ENCODE results near the gene TTC7B.

Gene TTC7B

DNA sequence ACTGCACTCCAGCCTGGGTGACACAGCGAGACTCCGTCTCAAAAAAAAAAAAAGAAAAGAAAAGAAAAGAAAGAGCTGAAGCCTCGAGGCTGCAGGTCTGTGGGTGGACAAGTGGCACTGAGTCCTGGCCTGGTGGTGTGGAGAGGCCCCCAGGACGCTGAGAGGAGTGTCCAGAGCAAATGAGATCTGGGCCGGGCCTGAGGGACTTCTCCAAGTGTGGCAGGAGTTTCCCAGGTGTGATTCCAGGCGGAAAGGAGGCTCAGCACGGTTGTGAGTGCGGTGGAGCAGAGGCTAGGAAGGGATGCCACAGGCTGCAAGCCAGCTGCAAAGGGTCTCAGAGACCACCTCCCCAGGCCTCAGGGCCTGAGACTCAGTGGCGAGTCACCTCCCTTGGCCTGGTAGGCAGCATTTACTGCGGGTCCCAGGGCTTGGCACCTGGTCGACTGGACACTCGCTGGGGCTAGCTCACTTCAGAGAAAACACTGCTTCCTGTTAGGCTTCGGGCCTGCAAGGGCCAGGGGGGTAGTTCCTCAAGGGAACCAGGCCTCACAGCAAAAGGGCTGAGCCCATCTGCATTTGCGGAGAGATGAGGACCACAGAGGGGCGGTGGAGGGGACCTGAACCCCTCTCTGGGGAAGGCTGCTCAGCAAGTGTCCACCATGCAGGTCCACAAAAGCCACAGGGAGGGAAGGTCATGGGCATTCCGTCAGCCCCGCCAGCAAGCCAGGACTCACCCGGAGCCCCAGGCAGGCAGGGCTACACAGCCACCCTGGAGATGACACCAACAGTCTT, 11.7 kb downstream of the TTC7B start:
- no peak for DNase-seq

GRCh38 chr14:90803249-90803648, 13.0 kb downstream of the TTC7B start:
- DNase-seq = no peak

DNA sequence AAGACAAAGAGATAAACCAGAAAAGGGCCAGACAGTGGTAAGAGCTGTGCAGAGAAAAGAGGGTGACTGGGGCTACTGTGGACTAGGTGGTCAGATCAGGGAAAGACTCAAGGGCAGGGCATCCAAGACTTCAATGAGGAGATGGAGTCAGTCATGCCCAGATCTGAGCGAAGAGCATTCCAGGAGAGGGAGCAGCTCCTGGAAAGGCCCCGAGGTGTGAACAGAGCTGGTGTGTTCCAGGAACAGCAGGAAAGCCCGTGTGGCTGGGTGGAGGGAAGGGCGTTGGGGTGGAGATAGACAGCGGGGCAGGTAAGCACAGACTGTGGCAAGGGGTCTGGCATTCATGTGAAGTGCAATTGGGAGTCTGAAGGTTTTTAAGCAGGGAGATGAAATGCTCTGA, 16.8 kb downstream of the TTC7B start:
- no peak for DNase-seq

GRCh38 chr14:90797919-90798318, 18.3 kb downstream of the TTC7B start:
- no peak for DNase-seq

- no peak for DNase-seq
These were observed 18.8 kb downstream of the TTC7B start for GRCh38 chr14:90797451-90797850.

GRCh38 chr14:90796329-90796728, 19.9 kb downstream of the TTC7B start:
- DNase-seq = no peak

DNA sequence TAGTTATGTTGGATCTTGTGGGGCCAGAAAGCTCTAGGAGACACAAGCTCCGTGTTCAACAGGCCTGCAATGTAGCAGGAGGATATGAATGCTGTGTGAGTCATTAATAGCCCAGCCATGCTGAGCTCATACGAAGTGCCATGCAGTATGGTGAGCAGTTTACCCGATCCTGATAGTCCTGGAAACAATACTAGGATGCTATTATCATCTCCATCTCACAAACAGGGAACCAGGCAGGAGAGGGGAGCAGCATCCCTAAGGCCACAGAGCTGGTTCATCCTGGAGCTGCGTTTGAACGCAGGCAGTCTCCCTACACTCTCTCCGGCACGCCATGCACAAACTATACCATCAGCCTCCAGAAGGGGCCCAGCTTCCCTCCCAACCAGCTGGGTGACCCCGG, 20.5 kb downstream of the TTC7B start:
- no peak for DNase-seq

- DNase-seq = no peak
These were observed 24.7 kb downstream of the TTC7B start for GRCh38 chr14:90791486-90791885.

DNA sequence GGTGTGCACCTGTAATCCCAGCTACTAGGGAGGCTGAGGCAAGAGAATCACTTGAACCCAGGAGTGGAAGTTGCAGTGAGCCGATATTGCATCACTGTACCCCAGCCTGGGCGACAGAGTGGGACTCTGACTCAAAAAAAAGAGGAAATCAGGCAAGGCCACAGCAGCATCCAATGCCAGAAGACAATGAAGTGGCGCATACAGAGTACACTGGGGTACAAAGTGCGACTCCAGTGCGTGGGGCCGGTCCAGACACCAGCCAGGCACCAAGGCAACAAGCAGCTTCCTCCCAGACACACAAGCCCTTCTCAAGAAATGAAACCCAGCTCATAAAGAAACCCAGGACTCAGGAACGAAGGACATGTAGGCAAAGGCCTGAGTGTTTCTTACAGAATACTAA, 28.2 kb downstream of the TTC7B start:
- no peak for DNase-seq

DNA sequence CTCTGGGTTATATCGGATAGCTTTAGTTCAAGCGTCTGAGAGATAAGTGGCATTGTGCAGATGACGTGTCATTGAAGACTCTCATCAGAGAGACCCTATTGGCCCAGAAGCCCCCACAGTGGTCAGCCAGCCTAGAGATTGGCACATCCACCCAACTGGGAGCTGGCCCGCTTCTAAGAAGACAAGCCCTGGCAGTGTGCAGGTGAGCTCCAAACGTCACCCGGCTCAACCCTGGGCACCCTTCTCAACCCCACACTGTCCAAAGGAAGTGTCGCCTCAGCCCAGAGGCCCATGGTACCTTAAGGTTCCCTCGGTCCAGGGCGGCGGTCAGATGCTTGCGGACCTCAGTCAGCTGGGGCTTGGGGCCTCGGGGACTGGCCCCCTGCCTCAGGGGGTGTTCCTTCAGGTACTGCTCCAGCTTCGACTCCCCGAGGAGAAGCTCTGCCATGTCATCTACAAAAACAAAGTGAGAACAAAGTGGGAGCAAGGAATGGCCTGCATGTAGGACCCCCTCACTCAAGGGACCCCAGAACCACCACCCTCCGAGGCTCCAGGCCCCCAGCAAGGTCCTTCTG, 30.3 kb downstream of the TTC7B start:
- no peak for DNase-seq

DNA sequence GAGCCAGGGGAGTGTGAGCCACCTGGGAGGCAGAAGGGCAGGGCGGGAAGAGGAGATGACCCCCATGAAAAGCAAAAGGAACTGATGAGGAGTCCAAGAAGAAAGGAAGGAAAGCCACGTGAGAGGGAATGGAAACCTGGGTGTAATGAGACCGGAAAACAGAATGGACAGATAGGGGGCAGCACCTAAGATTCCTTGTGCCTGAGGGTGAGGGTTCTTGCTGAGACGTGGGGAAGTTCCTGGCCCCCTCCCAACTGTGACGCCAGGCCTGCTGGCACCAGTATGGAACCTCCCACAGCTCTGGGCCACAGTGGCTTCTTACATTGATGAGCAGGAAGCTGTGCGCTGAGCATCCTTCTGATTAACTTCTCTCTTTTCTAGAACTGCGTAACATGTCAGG, 30.8 kb downstream of the TTC7B start:
- no peak for DNase-seq

GRCh38 chr14:90784621-90785270, 31.5 kb downstream of the TTC7B start:
- no peak for DNase-seq

GRCh38 chr14:90783344-90783743, 32.9 kb downstream of the TTC7B start:
- DNase-seq = no peak

DNA sequence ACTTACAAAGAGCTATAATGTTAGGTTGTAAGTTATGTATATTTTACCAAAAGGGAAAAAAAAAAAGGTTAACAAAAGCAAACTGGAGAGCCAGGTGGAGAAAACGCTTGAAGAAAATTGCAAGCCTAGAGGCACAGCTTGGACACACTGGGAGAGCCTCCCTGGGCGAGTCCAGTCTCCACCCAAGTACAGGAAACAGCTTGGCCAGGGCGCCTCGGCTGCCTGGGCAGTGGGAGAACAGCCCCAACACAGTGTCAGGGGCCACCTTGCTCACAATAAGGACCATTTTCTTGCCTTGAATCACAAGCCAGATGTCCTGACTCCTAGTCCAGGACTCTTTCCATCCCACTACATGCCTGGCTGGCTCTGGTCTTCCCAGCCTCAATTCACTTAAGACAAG, 33.3 kb downstream of the TTC7B start:
- DNase-seq = no peak

DNA sequence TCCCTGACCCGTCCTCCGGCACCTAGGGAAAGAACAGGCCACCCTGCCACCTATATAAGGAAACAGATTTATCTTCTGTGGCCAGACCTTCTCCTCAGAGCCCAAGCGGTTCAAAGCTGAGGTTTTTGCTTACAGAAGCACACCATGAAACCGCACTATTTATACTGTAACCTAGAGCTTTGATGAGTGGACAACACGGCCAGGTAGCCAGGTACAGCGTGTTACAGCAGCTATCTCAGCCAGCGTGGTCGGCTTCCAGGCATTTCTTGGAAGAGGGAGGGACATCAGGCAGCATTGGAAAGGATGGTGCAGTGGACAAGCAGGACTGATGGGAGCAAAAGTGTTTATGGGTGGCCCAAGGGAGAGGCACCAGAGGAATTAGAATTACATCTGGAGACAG, 34.4 kb downstream of the TTC7B start:
- DNase-seq = no peak

DNA sequence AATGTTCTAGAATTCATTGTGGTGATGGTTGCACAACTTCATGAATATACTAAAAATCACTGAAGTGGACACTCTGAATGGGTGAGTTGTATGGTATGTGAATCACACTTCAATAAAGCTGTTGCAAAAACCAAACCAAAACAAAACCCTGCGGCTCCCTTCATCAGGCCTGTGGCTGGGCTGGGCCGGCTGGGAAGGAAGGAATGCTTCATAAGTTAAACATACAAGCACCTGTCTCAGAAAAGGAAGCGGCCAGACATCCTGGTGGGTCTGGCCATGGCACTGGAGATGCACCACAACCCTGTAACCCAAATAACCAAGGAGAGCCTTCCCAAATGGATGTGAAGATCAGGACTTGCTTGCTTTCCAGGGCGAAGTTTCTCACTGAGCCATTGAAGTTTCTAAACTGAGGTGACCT, 34.9 kb downstream of the TTC7B start:
- DNase-seq = no peak

GRCh38 chr14:90780519-90780918, 35.7 kb downstream of the TTC7B start:
- DNase-seq = no peak

DNA sequence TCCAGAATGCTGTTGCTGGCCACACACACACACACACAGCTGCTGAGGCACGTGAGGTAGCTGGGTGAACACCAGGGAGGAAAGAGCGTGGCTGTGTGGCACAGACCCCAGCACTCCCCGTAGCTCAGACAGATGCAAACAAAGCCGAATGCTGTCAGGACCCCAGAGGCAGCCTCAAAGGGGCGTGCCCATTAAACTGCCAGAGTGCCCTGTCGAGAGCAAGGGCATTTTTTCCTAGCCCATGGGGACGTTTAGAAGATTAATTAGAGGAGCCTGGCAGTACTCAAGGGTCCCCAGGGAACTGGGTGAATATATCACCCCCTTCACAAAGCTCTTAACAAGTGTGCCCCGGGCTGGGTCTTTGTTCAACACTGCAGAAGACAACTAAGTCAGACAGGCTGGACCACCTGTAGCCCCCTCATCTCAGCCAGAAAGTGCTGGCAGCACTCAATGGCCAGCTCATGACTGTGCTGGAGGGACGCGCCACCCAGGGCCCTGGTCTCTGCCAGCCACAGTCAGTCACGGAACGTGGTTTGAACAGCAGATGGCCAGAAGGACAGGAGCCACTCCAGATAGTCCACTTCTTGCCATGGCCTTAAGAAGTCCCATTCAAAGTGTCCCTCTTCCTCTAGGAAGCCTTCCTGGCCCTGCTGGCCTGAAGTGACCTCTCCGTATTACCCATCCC, 37.5 kb downstream of the TTC7B start:
- no peak for DNase-seq

GRCh38 chr14:90777830-90778485, 38.3 kb downstream of the TTC7B start:
- no peak for DNase-seq

GRCh38 chr14:90777358-90777757, 38.9 kb downstream of the TTC7B start:
- no peak for DNase-seq

DNA sequence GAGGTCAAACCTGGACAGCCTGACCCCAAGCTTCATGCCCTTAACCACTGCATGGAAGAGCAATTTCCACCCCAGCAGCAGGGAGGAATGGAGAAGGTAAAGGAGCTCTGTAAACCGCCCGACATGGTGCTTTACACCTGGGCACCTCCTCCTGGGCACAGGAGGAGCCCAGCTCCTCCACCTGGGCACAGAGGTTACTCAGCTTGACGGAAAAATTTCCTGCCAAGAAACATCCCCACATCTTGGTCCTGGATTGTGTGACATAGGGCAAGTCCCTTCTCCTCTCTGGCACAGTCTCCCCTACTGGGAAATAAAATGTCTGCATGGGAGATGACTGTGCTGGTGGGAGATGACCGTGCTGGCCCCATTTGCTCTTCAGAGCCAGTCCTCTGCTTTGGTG, 40.8 kb downstream of the TTC7B start:
- DNase-seq = no peak

DNA sequence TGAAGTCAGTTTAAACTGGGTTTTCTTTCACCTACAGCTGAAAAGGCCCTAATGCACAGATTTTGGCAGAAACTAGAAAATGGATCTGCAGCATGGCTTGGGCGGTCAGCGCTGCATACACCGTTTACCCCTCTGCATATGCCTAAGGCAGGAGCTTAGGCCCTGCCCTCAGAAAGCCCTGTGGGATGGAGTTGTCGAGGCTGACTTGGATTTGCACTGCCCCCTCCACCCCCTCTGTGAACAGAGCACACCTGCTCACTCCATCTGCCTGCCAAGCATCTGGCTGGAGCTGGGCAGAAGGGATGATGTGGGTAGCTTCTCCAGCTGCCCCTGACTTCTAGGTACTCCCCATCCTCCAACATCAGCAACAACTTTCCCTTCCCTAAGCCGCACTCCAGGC, 41.9 kb downstream of the TTC7B start:
- no peak for DNase-seq

DNA sequence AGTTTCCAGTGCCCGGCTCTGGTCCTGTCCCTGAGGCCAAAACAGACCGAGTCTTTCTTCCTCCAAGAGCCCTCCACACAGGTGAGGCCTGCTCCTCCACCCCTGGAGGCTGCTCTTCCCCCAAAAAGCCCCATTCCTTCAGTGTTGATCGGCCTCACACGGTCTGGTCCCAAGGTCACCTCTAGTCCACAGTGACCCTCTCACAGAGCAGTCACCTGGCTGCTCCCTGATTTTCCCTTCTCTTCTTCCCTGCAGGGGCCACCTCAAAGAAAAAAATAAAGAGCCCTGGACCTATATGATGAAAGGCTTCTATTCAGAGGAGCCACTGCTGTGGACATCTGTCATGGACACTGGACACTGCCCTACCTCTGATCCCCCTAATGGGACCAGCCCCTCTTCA, 42.5 kb downstream of the TTC7B start:
- no peak for DNase-seq

DNA sequence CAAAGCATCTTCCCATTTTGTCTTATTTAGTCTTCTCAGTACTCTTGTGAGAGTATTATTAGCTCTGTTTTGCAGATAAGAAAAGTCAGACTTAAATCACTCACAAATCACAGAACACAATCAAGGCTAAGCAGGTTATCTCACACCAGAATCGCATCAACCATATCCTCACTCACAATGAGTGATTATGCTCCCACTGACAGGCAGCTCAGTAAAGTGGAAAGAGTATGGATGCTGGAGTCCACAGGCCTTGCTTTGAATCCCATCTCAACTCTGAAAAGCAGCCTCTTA, 43.1 kb downstream of the TTC7B start:
- no peak for DNase-seq

All from activated CD4-positive, alpha-beta T cell treated with anti-CD3 and anti-CD28 coated beads for 1 hour (primary cell).